HepG2 (cell line): ENCODE results near the gene STK17A.

Source experiments
- EP300 ChIP-seq, 3 experiments: sonication (generic) in 1 of 3; formaldehyde crosslinking in 1 of 3; IDR thresholded peaks; 2 replicates each; pipeline versions ENCODE4 v1.5.1 to v1.6.1; 2011 to 2020; ENCODE audit warnings: low read depth in 2 of 3, low read length in 2 of 3, borderline replicate concordance in 1 of 3, improper control_type of control experiment in 1 of 3, mild to moderate bottlenecking in 1 of 3, missing genetic modification reagents in 1 of 3, moderate library complexity in 1 of 3
- FOXM1 ChIP-seq: sonication (generic); formaldehyde crosslinking; IDR thresholded peaks from 2 replicates; pipeline ENCODE4 v1.5.0; 2020; ENCODE audit warnings: missing genetic modification reagents
- MAFG ChIP-seq: sonication (generic); formaldehyde crosslinking; IDR thresholded peaks from 2 replicates; pipeline ENCODE4 v1.5.1; 2020; ENCODE audit warnings: mild to moderate bottlenecking, missing genetic modification reagents
- PHB2 ChIP-seq: fragments of 450-650 bp; IDR thresholded peaks from 2 replicates; pipeline ENCODE4 v1.6.1; 2018; ENCODE audit not compliant: partially characterized antibody
- ZNF282 ChIP-seq: fragments of 450-650 bp; IDR thresholded peaks from 2 replicates; pipeline ENCODE4 v1.6.1; 2018; ENCODE audit not compliant: partially characterized antibody
- ZNF460 ChIP-seq: sonication (generic); formaldehyde crosslinking; IDR thresholded peaks from 2 replicates; pipeline ENCODE4 v1.5.1; 2020; ENCODE audit warnings: missing genetic modification reagents, mild to moderate bottlenecking, borderline replicate concordance
- ZSCAN29 ChIP-seq: sonication (generic); formaldehyde crosslinking; conservative IDR thresholded peaks from 2 replicates; pipeline ENCODE4 v1.4.0; 2020; ENCODE audit warnings: mild to moderate bottlenecking, missing genetic modification reagents
- TF ChIP-seq, protein P1 (sequence below): sonication (generic); formaldehyde crosslinking; IDR thresholded peaks from 2 replicates; pipeline ENCODE4 v1.5.0; 2020; ENCODE audit warnings: mild to moderate bottlenecking, missing genetic modification reagents, moderate library complexity
- TF ChIP-seq, protein P2 (sequence below): sonication (generic); formaldehyde crosslinking; IDR thresholded peaks from one replicate; pipeline ENCODE4 v1.5.1; 2020; ENCODE audit warnings: mild to moderate bottlenecking, missing genetic modification reagents; ENCODE audit errors: not compliant biosample characterization
- TF ChIP-seq, protein P3 (sequence below): sonication (generic); formaldehyde crosslinking; IDR thresholded peaks from 2 replicates; pipeline ENCODE4 v1.8.0; 2022; ENCODE audit warnings: missing genetic modification reagents, mild to moderate bottlenecking, moderate library complexity, borderline replicate concordance

DNA sequence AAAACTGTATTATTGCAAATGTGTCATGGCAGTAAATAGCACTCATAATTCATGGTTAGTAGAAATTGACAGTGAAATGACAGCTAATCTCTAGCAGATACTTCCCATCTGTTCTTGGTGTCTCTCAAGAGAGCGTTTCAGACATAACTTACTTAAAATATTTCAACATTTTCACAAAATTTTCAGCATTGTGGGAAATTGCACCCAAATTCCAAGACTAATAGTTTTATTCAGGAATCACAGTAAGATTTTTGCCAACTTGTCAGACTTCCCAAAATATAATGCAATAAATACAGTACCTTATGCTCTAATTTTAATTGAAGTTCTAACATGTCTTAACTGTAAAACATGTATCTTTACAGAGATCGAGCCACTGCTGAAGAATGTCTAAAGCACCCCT is 41.2 kb downstream of the STK17A start:
- TF ChIP-seq, protein P1, sequence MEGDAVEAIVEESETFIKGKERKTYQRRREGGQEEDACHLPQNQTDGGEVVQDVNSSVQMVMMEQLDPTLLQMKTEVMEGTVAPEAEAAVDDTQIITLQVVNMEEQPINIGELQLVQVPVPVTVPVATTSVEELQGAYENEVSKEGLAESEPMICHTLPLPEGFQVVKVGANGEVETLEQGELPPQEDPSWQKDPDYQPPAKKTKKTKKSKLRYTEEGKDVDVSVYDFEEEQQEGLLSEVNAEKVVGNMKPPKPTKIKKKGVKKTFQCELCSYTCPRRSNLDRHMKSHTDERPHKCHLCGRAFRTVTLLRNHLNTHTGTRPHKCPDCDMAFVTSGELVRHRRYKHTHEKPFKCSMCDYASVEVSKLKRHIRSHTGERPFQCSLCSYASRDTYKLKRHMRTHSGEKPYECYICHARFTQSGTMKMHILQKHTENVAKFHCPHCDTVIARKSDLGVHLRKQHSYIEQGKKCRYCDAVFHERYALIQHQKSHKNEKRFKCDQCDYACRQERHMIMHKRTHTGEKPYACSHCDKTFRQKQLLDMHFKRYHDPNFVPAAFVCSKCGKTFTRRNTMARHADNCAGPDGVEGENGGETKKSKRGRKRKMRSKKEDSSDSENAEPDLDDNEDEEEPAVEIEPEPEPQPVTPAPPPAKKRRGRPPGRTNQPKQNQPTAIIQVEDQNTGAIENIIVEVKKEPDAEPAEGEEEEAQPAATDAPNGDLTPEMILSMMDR (CRISPR knock-in tag) = no peak
- TF ChIP-seq PHB2 (no peak), ZNF460 (CRISPR knock-in tag) (no peak), MAFG (CRISPR knock-in tag) (no peak), EP300 (IDR thresholded peaks at IDR 0.05; ENCODE audit: low read depth in 2 of 2, low read length in 2 of 2) (no peak), EP300 (CRISPR knock-in tag; IDR thresholded peaks at IDR 0.05; ENCODE audit: borderline replicate concordance) (no peak), FOXM1 (CRISPR knock-in tag) (no peak), ZNF282 (no peak), ZSCAN29 (CRISPR knock-in tag) (no peak)
- TF ChIP-seq, protein P2, sequence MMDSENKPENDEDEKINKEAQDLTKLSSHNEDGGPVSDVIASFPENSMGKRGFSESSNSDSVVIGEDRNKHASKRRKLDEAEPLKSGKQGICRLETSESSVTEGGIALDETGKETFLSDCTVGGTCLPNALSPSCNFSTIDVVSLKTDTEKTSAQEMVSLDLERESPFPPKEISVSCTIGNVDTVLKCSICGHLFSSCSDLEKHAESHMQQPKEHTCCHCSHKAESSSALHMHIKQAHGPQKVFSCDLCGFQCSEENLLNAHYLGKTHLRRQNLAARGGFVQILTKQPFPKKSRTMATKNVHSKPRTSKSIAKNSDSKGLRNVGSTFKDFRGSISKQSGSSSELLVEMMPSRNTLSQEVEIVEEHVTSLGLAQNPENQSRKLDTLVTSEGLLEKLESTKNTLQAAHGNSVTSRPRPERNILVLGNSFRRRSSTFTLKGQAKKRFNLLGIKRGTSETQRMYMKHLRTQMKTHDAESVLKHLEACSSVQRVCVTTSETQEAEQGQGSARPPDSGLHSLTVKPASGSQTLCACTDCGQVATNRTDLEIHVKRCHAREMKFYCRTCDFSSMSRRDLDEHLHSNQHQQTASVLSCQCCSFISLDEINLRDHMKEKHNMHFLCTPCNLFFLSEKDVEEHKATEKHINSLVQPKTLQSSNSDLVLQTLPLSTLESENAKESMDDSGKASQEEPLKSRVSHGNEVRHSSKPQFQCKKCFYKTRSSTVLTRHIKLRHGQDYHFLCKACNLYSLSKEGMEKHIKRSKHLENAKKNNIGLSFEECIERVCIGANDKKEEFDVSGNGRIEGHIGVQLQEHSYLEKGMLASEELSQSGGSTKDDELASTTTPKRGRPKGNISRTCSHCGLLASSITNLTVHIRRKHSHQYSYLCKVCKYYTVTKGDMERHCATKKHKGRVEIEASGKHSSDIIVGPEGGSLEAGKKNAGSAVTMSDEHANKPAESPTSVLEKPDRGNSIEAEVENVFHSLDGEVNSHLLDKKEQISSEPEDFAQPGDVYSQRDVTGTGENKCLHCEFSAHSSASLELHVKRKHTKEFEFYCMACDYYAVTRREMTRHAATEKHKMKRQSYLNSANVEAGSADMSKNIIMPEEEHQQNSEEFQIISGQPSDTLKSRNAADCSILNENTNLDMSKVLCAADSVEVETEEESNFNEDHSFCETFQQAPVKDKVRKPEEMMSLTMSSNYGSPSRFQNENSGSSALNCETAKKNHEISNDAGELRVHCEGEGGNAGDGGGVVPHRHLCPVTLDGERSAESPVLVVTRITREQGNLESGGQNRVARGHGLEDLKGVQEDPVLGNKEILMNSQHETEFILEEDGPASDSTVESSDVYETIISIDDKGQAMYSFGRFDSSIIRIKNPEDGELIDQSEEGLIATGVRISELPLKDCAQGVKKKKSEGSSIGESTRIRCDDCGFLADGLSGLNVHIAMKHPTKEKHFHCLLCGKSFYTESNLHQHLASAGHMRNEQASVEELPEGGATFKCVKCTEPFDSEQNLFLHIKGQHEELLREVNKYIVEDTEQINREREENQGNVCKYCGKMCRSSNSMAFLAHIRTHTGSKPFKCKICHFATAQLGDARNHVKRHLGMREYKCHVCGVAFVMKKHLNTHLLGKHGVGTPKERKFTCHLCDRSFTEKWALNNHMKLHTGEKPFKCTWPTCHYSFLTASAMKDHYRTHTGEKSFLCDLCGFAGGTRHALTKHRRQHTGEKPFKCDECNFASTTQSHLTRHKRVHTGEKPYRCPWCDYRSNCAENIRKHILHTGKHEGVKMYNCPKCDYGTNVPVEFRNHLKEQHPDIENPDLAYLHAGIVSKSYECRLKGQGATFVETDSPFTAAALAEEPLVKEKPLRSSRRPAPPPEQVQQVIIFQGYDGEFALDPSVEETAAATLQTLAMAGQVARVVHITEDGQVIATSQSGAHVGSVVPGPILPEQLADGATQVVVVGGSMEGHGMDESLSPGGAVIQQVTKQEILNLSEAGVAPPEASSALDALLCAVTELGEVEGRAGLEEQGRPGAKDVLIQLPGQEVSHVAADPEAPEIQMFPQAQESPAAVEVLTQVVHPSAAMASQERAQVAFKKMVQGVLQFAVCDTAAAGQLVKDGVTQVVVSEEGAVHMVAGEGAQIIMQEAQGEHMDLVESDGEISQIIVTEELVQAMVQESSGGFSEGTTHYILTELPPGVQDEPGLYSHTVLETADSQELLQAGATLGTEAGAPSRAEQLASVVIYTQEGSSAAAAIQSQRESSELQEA (CRISPR knock-in tag) = no peak
- TF ChIP-seq, protein P3, sequence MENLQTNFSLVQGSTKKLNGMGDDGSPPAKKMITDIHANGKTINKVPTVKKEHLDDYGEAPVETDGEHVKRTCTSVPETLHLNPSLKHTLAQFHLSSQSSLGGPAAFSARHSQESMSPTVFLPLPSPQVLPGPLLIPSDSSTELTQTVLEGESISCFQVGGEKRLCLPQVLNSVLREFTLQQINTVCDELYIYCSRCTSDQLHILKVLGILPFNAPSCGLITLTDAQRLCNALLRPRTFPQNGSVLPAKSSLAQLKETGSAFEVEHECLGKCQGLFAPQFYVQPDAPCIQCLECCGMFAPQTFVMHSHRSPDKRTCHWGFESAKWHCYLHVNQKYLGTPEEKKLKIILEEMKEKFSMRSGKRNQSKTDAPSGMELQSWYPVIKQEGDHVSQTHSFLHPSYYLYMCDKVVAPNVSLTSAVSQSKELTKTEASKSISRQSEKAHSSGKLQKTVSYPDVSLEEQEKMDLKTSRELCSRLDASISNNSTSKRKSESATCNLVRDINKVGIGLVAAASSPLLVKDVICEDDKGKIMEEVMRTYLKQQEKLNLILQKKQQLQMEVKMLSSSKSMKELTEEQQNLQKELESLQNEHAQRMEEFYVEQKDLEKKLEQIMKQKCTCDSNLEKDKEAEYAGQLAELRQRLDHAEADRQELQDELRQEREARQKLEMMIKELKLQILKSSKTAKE (CRISPR knock-in tag) = no peak
